Stimulated activated CD8-positive, alpha-beta memory T cell treated with anti-CD3 and anti-CD28 coated beads, Interleukin-4, amount 100 ng/mL, for 4 hours (primary cell): ENCODE data around the gene NFIB.

ENCODE experiments used
- DNase-seq, 2 donors: peaks; one replicate each; pipeline ENCODE4 v3.0.0-alpha.2; 2020; ENCODE audit warnings: low read depth in 2 of 2, low spot score in 1 of 2

The NFIB gene

GRCh38 chr9:14249527-14249926 lies 64.4 kb downstream of the NFIB start:
- DNase-seq, result no peak

GRCh38 chr9:14248149-14248548 lies 65.8 kb downstream of the NFIB start:
- no peak for DNase-seq

- DNase-seq, result no peak
Observed at GRCh38 chr9:14247577-14247976, 66.4 kb downstream of the NFIB start.

- DNase-seq, result no peak
Observed at GRCh38 chr9:14246951-14247350, 67.0 kb downstream of the NFIB start.

- DNase-seq, result no peak
Observed at GRCh38 chr9:14245901-14246525, 67.9 kb downstream of the NFIB start.

GRCh38 chr9:14243514-14244042 lies 70.4 kb downstream of the NFIB start:
- no peak for DNase-seq

GRCh38 chr9:14242150-14242805 lies 71.7 kb downstream of the NFIB start:
- DNase-seq, result no peak

GRCh38 chr9:14240537-14240936 lies 73.4 kb downstream of the NFIB start:
- no peak for DNase-seq

GRCh38 chr9:14238518-14238917 lies 75.4 kb downstream of the NFIB start:
- DNase-seq, result no peak

GRCh38 chr9:14238079-14238478 lies 75.9 kb downstream of the NFIB start:
- no peak for DNase-seq

- no peak for DNase-seq
Observed at GRCh38 chr9:14236591-14236990, 77.3 kb downstream of the NFIB start.

- DNase-seq, result no peak
Observed at GRCh38 chr9:14232111-14232510, 81.8 kb downstream of the NFIB start.

- DNase-seq, result no peak
Observed at GRCh38 chr9:14231196-14231990, 82.5 kb downstream of the NFIB start.

GRCh38 chr9:14228602-14229001 lies 85.3 kb downstream of the NFIB start:
- DNase-seq, result no peak

GRCh38 chr9:14226855-14227532 lies 86.9 kb downstream of the NFIB start:
- DNase-seq, result no peak

- no peak for DNase-seq
Observed at GRCh38 chr9:14223081-14223480, 90.9 kb downstream of the NFIB start.

- no peak for DNase-seq
Observed at GRCh38 chr9:14222149-14222835, 91.6 kb downstream of the NFIB start.

GRCh38 chr9:14221558-14221957 lies 92.4 kb downstream of the NFIB start:
- DNase-seq, result no peak

GRCh38 chr9:14221119-14221518 lies 92.8 kb downstream of the NFIB start:
- no peak for DNase-seq

GRCh38 chr9:14220256-14220655 lies 93.7 kb downstream of the NFIB start:
- DNase-seq, result no peak

GRCh38 chr9:14219850-14220249 lies 94.1 kb downstream of the NFIB start:
- DNase-seq, result no peak
